ENCODE results near the gene MEIKIN.
"Not testable (repeated sequence)": the region's sequence is repeated elsewhere in the genome, so short reads cannot be mapped to it uniquely, and the experiment has no call there.

MEIKIN gene

GRCh38 chr5:131796793-131797693, 148.4 kb downstream of the MEIKIN start, which contains the start of gene FNIP1:
TSS of gene FNIP1 (minus strand) at chr5:131797017. CDS start at chr5:131796921, 96 bp downstream.
- peak; percentile 98 for DNase-seq

- peak; percentile 5 to 37 for DNase-seq
Measured at GRCh38 chr5:131795879-131796792, 149.3 kb downstream of the MEIKIN start.

- no peak for DNase-seq
Measured at GRCh38 chr5:131795228-131795627, 150.2 kb downstream of the MEIKIN start.

- DNase-seq: no peak
Measured at GRCh38 chr5:131794586-131794985, 150.9 kb downstream of the MEIKIN start.

- DNase-seq: no peak
Measured at GRCh38 chr5:131792896-131793295, 152.6 kb downstream of the MEIKIN start.

- DNase-seq: no peak
Measured at GRCh38 chr5:131791866-131792265, 153.6 kb downstream of the MEIKIN start.

- DNase-seq: no peak
Measured at GRCh38 chr5:131790550-131790949, 154.9 kb downstream of the MEIKIN start.

- no peak for DNase-seq
Measured at GRCh38 chr5:131789765-131790164, 155.7 kb downstream of the MEIKIN start.

- no peak for DNase-seq
Measured at GRCh38 chr5:131787736-131788135, 157.7 kb downstream of the MEIKIN start.

- no peak for DNase-seq
Measured at GRCh38 chr5:131786900-131787692, 158.4 kb downstream of the MEIKIN start.

- no peak for DNase-seq
Measured at GRCh38 chr5:131786036-131786435, 159.4 kb downstream of the MEIKIN start.

GRCh38 chr5:131783874-131784273, 161.6 kb downstream of the MEIKIN start:
- no peak for DNase-seq

- DNase-seq: no peak
Measured at GRCh38 chr5:131783357-131783756, 162.1 kb downstream of the MEIKIN start.

GRCh38 chr5:131782717-131783116, 162.7 kb downstream of the MEIKIN start:
- no peak for DNase-seq

GRCh38 chr5:131778141-131778540, 167.3 kb downstream of the MEIKIN start:
- DNase-seq: not testable (repeated sequence)

- DNase-seq: no peak
Measured at GRCh38 chr5:131776450-131776849, 169.0 kb downstream of the MEIKIN start.

- no peak for DNase-seq
Measured at GRCh38 chr5:131774652-131775367, 170.7 kb downstream of the MEIKIN start.

- no peak for DNase-seq
Measured at GRCh38 chr5:131773805-131774204, 171.7 kb downstream of the MEIKIN start.

- DNase-seq: no peak
Measured at GRCh38 chr5:131771692-131772091, 173.8 kb downstream of the MEIKIN start.

GRCh38 chr5:131769961-131770360, 175.5 kb downstream of the MEIKIN start:
- no peak for DNase-seq

- no peak for DNase-seq
Measured at GRCh38 chr5:131769336-131769735, 176.1 kb downstream of the MEIKIN start.

- no peak for DNase-seq
Measured at GRCh38 chr5:131767891-131768290, 177.6 kb downstream of the MEIKIN start.

Measured in stimulated activated CD4-positive, alpha-beta T cell treated with anti-CD3 and anti-CD28 coated beads, Interleukin-4, amount 100 ng/mL, for 4 hours (primary cell).